Measurements from ENCODE around the gene TEX13D.

- TF ChIP-seq CTCF (IDR thresholded peaks at IDR 0.05) (no peak), JUND (IDR thresholded peaks at IDR 0.05) (no peak), GABPA (IDR thresholded peaks at IDR 0.05; ENCODE audit: low read depth) (no peak), SMC3 (IDR thresholded peaks at IDR 0.05; ENCODE audit: low read depth, low read length) (no peak)
These were observed 46.2 kb downstream of the TEX13D start for GRCh38 chrX:124378643-124379042.
